ENCODE measurements around the gene LITAF.

LITAF gene

DNA sequence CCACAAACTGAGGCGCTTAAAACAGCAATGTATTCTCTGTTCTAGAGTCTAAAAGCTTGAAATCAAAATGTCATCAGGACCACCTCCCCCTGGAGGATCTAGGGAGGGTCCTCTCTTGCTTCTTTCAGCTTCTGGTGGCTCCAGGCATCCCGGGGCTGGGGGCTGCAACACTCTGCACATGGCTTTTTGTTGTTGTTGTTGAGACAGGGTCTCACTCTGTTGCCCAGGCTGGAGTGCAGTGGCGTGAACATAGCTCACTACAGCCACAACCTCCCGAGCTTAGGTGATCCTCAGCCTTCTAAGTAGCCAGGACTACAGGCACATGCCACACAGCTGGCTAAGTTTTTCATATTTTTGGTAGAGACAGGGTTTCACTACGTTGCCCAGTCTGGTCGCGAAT lies 44.5 kb upstream of the LITAF start:
- Histone ChIP-seq H3K9me3 (ENCODE audit: insufficient read depth, low read length) (no peaks in the 10 kb centered on the region), H3K9ac (ENCODE audit: insufficient read length, low read depth) (no peak overlapping the region), H3K4me3 (ENCODE audit: insufficient read length, low read depth) (no peak overlapping the region), H3K27me3 (ENCODE audit: insufficient read depth, insufficient read length) (no peaks in the 10 kb centered on the region), H3K4me1 (ENCODE audit: insufficient read depth, insufficient read length) (peaks cover 32% of the 10 kb centered on the region), H3K36me3 (ENCODE audit: insufficient read depth, insufficient read length, low read length) (no peaks in the 10 kb centered on the region)
- TF ChIP-seq ZNF274 (IDR thresholded peaks at IDR 0.05; ENCODE audit: low read depth, low read length), result no peak
- no peak for TF ChIP-seq YY1 (IDR thresholded peaks at IDR 0.05; ENCODE audit: insufficient read depth, insufficient read length)
- no peak for TF ChIP-seq SUZ12 (IDR thresholded peaks at IDR 0.05; ENCODE audit: extremely low read depth, insufficient read depth, insufficient read length)
- no peak for DNase-seq (ENCODE audit: low read depth, low spot score)

DNA sequence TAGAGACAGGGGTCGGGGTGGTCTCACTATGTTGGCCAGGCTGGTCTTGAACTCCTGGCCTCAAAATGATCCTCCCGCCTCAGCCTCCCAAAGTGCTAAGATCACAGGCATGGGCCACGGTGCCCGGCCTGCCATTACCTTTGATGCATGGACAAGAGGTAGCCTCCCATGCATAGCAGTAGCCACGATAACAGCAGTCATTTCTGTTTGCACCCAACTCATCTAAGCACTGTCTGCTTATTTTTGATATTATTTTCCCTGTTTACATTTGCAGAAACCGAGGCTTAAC lies 44.0 kb upstream of the LITAF start:
- TF ChIP-seq YY1 (IDR thresholded peaks at IDR 0.05; ENCODE audit: insufficient read depth, insufficient read length), result no peak
- no peak for TF ChIP-seq SUZ12 (IDR thresholded peaks at IDR 0.05; ENCODE audit: extremely low read depth, insufficient read depth, insufficient read length)
- no peak for TF ChIP-seq ZNF274 (IDR thresholded peaks at IDR 0.05; ENCODE audit: low read depth, low read length)
- H3K27me3 ChIP-seq (ENCODE audit: insufficient read depth, insufficient read length), result no peaks in the 10 kb centered on the region
- H3K36me3 ChIP-seq (ENCODE audit: insufficient read depth, insufficient read length, low read length), result no peaks in the 10 kb centered on the region
- no peak overlapping the region for H3K9ac ChIP-seq (ENCODE audit: insufficient read length, low read depth)
- H3K4me3 ChIP-seq (ENCODE audit: insufficient read length, low read depth), result no peak overlapping the region
- H3K4me1 ChIP-seq (ENCODE audit: insufficient read depth, insufficient read length), result peaks cover 27% of the 10 kb centered on the region
- no peaks in the 10 kb centered on the region for H3K9me3 ChIP-seq (ENCODE audit: insufficient read depth, low read length)
- no peak for DNase-seq (ENCODE audit: low read depth, low spot score)

DNA sequence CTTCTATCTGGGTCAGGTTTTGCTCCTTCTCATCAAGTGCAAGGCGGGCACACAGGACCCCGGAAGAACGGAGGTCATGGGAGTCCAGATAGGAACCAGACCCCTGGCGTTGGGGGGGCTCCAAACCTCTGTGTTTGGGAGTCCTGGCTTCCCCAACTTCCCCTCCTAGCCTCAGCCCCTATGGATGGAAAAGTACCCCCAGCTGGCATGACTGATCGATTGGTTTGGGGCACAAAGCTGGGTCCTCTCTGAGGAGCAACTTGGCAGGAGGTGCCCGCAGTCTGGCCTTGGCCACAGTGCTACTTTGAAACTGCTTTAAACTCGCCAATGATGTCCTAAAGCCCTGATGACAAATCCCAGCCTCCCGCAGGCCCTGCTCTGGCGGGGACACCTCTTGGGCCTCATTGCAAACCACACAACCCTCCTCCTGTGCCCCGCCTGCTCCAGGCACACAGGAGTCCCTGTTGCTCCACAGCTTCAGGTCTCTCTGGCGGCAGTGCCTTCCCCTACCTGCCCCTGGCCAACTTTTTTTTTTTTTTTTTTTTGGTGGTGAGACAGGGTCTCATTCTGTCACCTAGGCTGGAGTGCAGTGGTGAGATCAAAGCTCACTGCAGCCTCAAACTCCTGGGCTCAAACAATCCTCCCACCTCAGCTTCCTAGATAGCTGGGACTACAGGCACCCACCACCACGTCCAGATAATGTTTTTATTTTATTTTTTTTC lies 43.5 kb upstream of the LITAF start:
- no peak overlapping the region for H3K9ac ChIP-seq (ENCODE audit: insufficient read length, low read depth)
- no peak for TF ChIP-seq SUZ12 (IDR thresholded peaks at IDR 0.05; ENCODE audit: extremely low read depth, insufficient read depth, insufficient read length)
- TF ChIP-seq ZNF274 (IDR thresholded peaks at IDR 0.05; ENCODE audit: low read depth, low read length), result no peak
- TF ChIP-seq YY1 (IDR thresholded peaks at IDR 0.05; ENCODE audit: insufficient read depth, insufficient read length), result no peak
- peaks cover 26% of the 10 kb centered on the region for H3K4me1 ChIP-seq (ENCODE audit: insufficient read depth, insufficient read length)
- H3K4me3 ChIP-seq (ENCODE audit: insufficient read length, low read depth), result no peak overlapping the region
- no peaks in the 10 kb centered on the region for H3K27me3 ChIP-seq (ENCODE audit: insufficient read depth, insufficient read length)
- H3K9me3 ChIP-seq (ENCODE audit: insufficient read depth, low read length), result no peaks in the 10 kb centered on the region
- H3K36me3 ChIP-seq (ENCODE audit: insufficient read depth, insufficient read length, low read length), result no peaks in the 10 kb centered on the region
- DNase-seq (ENCODE audit: low read depth, low spot score), result no peak

DNA sequence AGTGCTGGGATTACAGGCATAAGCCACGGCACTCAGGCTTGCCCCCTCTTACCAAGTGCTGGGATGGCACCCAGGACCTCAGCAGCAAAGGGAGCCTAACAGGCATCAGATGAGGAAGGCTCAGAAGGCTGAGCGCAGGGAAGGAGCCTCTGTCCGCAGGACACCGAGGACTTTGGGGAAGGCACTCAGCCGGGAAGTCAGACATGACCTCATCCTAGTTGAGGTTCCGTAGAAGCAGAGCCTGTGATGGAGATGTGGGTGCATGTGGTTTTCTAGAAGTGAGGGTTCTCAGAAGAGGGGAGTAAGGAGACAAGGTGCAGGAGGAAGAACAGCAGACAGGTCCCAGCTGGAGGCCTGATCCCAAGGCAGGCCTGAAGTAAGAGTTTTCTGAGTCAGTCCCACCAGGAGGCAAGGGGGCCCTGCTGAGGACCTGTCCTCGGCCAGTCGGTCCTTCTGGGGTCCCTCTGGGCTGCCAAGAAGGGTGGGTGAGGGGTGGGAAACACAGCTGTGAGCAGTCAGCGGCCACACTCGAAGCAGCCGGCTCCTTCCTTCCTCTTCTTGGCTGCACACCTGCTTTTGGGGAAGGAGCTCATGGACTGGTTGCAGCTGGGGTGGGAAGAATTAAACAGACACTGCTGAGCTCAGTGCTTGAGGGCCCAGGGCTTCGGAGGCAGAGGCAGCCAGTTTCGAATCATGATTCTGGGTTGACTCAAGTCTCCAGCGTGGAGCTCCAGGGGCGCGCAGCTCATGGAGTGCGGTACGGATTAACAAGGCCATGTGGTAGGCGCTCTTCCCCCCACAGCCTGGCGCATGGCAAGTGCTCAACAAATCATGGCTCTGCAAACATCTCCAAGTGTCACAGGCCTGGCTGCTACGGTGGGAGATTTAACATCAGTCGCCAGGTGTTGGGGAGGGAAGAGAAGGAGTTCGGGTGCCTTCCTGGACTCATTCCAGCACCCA lies 42.6 kb upstream of the LITAF start:
- peaks cover 24% of the 10 kb centered on the region for H3K4me1 ChIP-seq (ENCODE audit: insufficient read depth, insufficient read length)
- no peak for DNase-seq (ENCODE audit: low read depth, low spot score)

DNA sequence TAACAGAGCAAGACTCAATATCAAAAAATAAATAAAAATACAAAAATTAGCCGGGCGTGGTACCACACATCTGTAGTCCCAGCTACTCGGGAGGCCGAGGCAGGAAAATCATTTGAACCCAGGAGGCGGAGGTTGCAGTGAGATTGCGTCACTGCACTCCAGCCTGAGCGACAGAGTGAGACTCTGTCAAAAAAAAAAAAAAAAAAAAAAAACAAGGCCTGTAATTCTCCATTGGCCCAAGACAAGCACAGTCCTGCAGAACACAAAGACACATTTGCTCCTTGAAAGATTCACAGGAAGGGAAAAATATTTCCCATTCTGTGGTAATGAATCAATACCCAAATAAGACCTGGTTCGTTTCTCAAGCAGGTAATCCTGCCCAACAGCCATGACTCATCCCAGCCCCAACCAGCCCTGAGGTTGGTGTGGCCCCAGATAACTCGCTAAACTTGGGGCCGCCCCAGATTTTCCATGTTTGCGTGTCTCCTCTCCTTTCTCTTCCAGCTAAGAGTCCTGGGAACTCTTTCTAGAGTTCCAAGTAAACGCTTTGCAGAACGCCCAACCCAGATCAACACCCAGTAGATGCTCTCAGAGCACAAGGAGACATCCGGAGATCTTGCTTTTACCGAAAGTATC lies 41.2 kb upstream of the LITAF start:
- Histone ChIP-seq H3K9ac (ENCODE audit: insufficient read length, low read depth) (no peak overlapping the region), H3K27me3 (ENCODE audit: insufficient read depth, insufficient read length) (no peaks in the 10 kb centered on the region), H3K4me1 (ENCODE audit: insufficient read depth, insufficient read length) (peaks cover 23% of the 10 kb centered on the region), H3K9me3 (ENCODE audit: insufficient read depth, low read length) (no peaks in the 10 kb centered on the region), H3K4me3 (ENCODE audit: insufficient read length, low read depth) (no peak overlapping the region), H3K36me3 (ENCODE audit: insufficient read depth, insufficient read length, low read length) (no peaks in the 10 kb centered on the region)
- no peak for TF ChIP-seq SUZ12 (IDR thresholded peaks at IDR 0.05; ENCODE audit: extremely low read depth, insufficient read depth, insufficient read length)
- no peak for TF ChIP-seq ZNF274 (IDR thresholded peaks at IDR 0.05; ENCODE audit: low read depth, low read length)
- TF ChIP-seq YY1 (IDR thresholded peaks at IDR 0.05; ENCODE audit: insufficient read depth, insufficient read length), result no peak
- DNase-seq (ENCODE audit: low read depth, low spot score), result no peak

More for the DNA sequence above, 42.6 kb upstream of the LITAF start:
- Histone ChIP-seq H3K27me3 (ENCODE audit: insufficient read depth, insufficient read length) (no peaks in the 10 kb centered on the region), H3K4me3 (ENCODE audit: insufficient read length, low read depth) (no peak overlapping the region), H3K36me3 (ENCODE audit: insufficient read depth, insufficient read length, low read length) (no peaks in the 10 kb centered on the region), H3K9me3 (ENCODE audit: insufficient read depth, low read length) (no peaks in the 10 kb centered on the region), H3K9ac (ENCODE audit: insufficient read length, low read depth) (no peak overlapping the region)
- TF ChIP-seq SUZ12 (IDR thresholded peaks at IDR 0.05; ENCODE audit: extremely low read depth, insufficient read depth, insufficient read length), result no peak
- no peak for TF ChIP-seq ZNF274 (IDR thresholded peaks at IDR 0.05; ENCODE audit: low read depth, low read length)
- TF ChIP-seq YY1 (IDR thresholded peaks at IDR 0.05; ENCODE audit: insufficient read depth, insufficient read length), result no peak

DNA sequence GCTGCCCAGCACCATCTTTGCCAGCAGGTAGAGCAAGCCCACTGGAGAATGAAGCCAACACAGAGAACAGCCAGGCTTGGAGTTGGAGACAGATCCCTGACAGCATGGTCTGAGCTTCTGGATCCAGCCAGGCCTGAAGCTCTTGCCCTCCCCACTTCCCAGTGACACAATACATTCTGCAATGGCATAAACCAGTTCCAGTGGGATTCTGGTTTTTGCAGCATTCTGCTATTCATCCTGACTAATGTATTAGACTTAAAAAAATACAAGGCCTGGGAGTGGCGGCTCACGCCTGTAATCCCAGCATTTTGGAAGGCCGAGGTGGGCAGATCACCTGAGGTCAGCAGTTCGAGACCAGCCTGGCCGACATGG lies 40.6 kb upstream of the LITAF start:
- Histone ChIP-seq H3K9ac (ENCODE audit: insufficient read length, low read depth) (no peak overlapping the region), H3K4me1 (ENCODE audit: insufficient read depth, insufficient read length) (peaks cover 19% of the 10 kb centered on the region), H3K4me3 (ENCODE audit: insufficient read length, low read depth) (no peak overlapping the region), H3K9me3 (ENCODE audit: insufficient read depth, low read length) (no peaks in the 10 kb centered on the region), H3K36me3 (ENCODE audit: insufficient read depth, insufficient read length, low read length) (no peaks in the 10 kb centered on the region), H3K27me3 (ENCODE audit: insufficient read depth, insufficient read length) (no peaks in the 10 kb centered on the region)
- no peak for DNase-seq (ENCODE audit: low read depth, low spot score)
- TF ChIP-seq SUZ12 (IDR thresholded peaks at IDR 0.05; ENCODE audit: extremely low read depth, insufficient read depth, insufficient read length) (no peak), YY1 (IDR thresholded peaks at IDR 0.05; ENCODE audit: insufficient read depth, insufficient read length) (no peak), ZNF274 (IDR thresholded peaks at IDR 0.05; ENCODE audit: low read depth, low read length) (no peak)
